Spinal cord (tissue), 10 donors: ENCODE results near the gene ST7. TPM values are rescaled to one million over a fixed set of nuclear protein-coding genes. Genes with fewer than 3 reads are reported as not detected.
A peak's percentile ranks its signal among the peaks of the same experiment; 100 is the strongest.
"Not testable (repeated sequence)": the region's sequence is repeated elsewhere in the genome, so short reads cannot be mapped to it uniquely, and the experiment has no call there.

Source experiments
- DNase-seq, 6 donors: peaks; one replicate each; pipeline versions ENCODE4 v3.0.0 to v3.0.0-alpha.2; 2013 to 2015; ENCODE audit warnings: low spot score in 6 of 6, low read depth in 4 of 6
- H3K27ac ChIP-seq: one replicate; pipeline ENCODE4 v1.5.1; 2013; ENCODE audit warnings: low read depth, low read length, control low read depth
- H3K27me3 ChIP-seq: one replicate; pipeline ENCODE4 v1.6.1; 2013; ENCODE audit warnings: low read length; ENCODE audit not compliant: control insufficient read depth, insufficient read depth
- H3K36me3 ChIP-seq: one replicate; pipeline ENCODE4 v1.6.1; 2013; ENCODE audit warnings: low read length; ENCODE audit not compliant: control insufficient read depth, insufficient read depth
- H3K4me1 ChIP-seq: one replicate; pipeline ENCODE4 v1.6.1; 2013; ENCODE audit warnings: low read length; ENCODE audit not compliant: control insufficient read depth, insufficient read depth
- H3K4me3 ChIP-seq: one replicate; pipeline ENCODE4 v1.5.1; 2013; ENCODE audit warnings: low read depth, low read length, control low read depth
- H3K9me3 ChIP-seq: one replicate; pipeline ENCODE4 v1.6.1; 2013; ENCODE audit warnings: low read length; ENCODE audit not compliant: control insufficient read depth, insufficient read depth
- WGBS: methylation state at CpG from one replicate; pipeline ENCODE4 v1.1.5; 2013; ENCODE audit warnings: missing lambda C conversion rate; ENCODE audit not compliant: insufficient coverage; 5-methylcytosine and 5-hydroxymethylcytosine counted together
- polyA plus RNA-seq, 2 donors: library from polyadenylated mRNA; unstranded; fragments of 120-200 nt; gene quantifications; one replicate each; pipeline ENCODE4 v1.2.1, GENCODE V29; 2013; ENCODE audit not compliant: insufficient read length in 2 of 2
- total RNA-seq, 2 donors: library from RNA; depleted of rRNA in 1 of 2; stranded (reverse); fragments of 120-200 nt in 1 of 2; fragments of >200 nt in 1 of 2; gene quantifications; one replicate each; pipeline versions ENCODE4 v1.2.3 to v1.2.4, GENCODE V29; 2013 to 2014
- donor health status: healthy.

The ST7 gene
- total and polyA plus RNA-seq, 4 donors = 27.0 to 35.7 (median 31.8) TPM

GRCh38 chr7:116971153-116971552 is 17.9 kb downstream of the ST7 start:
- not testable (repeated sequence) for H3K4me3 ChIP-seq, H3K27ac ChIP-seq, H3K27me3 ChIP-seq, H3K4me1 ChIP-seq, H3K36me3 ChIP-seq, H3K9me3 ChIP-seq, DNase-seq

GRCh38 chr7:116971869-116972268 is 18.6 kb downstream of the ST7 start:
- no peak for DNase-seq
- Histone ChIP-seq H3K4me1 (no peaks in the 10 kb centered on the region), H3K27me3 (no peaks in the 10 kb centered on the region), H3K36me3 (no peaks in the 10 kb centered on the region), H3K27ac (no peak overlapping the region), H3K9me3 (no peaks in the 10 kb centered on the region), H3K4me3 (no peak overlapping the region)
- WGBS = 79% methylated on average over 4 of the region's 4 CpGs

GRCh38 chr7:116975024-116975423 is 21.7 kb downstream of the ST7 start:
- H3K9me3 ChIP-seq, H3K27me3 ChIP-seq, H3K27ac ChIP-seq, H3K4me1 ChIP-seq, H3K36me3 ChIP-seq, DNase-seq, H3K4me3 ChIP-seq: not testable (repeated sequence)
- WGBS = 100% methylated on average over 1 of the region's 3 CpGs

- no peak for DNase-seq
- no CpG with 5 or more reads among the region's 1 CpG for WGBS
- no peaks in the 10 kb centered on the region for H3K36me3 ChIP-seq
- no peaks in the 10 kb centered on the region for H3K27me3 ChIP-seq
- no peak overlapping the region for H3K4me3 ChIP-seq
- H3K27ac ChIP-seq = no peak overlapping the region
- H3K4me1 ChIP-seq = no peaks in the 10 kb centered on the region
- H3K9me3 ChIP-seq = no peaks in the 10 kb centered on the region
Observed at GRCh38 chr7:116977172-116977571, 23.9 kb downstream of the ST7 start.

- Histone ChIP-seq H3K36me3 (no peaks in the 10 kb centered on the region), H3K27me3 (no peaks in the 10 kb centered on the region), H3K4me3 (no peak overlapping the region), H3K9me3 (no peaks in the 10 kb centered on the region), H3K27ac (no peak overlapping the region), H3K4me1 (no peaks in the 10 kb centered on the region)
- DNase-seq = no peak
- no CpG with 5 or more reads among the region's 1 CpG for WGBS
Observed at GRCh38 chr7:116978006-116978405, 24.7 kb downstream of the ST7 start.

- H3K4me3 ChIP-seq = no peak overlapping the region
Observed at GRCh38 chr7:116979430-116979829, 26.1 kb downstream of the ST7 start.

GRCh38 chr7:116980354-116980753 is 27.1 kb downstream of the ST7 start:
- H3K9me3 ChIP-seq = no peaks in the 10 kb centered on the region
- 94% methylated on average over 4 of the region's 4 CpGs for WGBS
- H3K27me3 ChIP-seq = no peaks in the 10 kb centered on the region
- no peak overlapping the region for H3K4me3 ChIP-seq
- H3K36me3 ChIP-seq = no peaks in the 10 kb centered on the region
- no peak overlapping the region for H3K27ac ChIP-seq
- no peak for DNase-seq
- H3K4me1 ChIP-seq = no peaks in the 10 kb centered on the region

More at GRCh38 chr7:116979430-116979829, 26.1 kb downstream of the ST7 start:
- no peaks in the 10 kb centered on the region for H3K9me3 ChIP-seq
- H3K36me3 ChIP-seq = no peaks in the 10 kb centered on the region
- no peak for DNase-seq
- 88% methylated on average over 1 of the region's 3 CpGs for WGBS
- no peak overlapping the region for H3K27ac ChIP-seq
- no peaks in the 10 kb centered on the region for H3K27me3 ChIP-seq
- H3K4me1 ChIP-seq = no peaks in the 10 kb centered on the region

- H3K36me3 ChIP-seq = no peaks in the 10 kb centered on the region
- H3K27ac ChIP-seq = no peak overlapping the region
- H3K4me3 ChIP-seq = no peak overlapping the region
- no peaks in the 10 kb centered on the region for H3K27me3 ChIP-seq
- no peak for DNase-seq
- 100% methylated on average over 1 of the region's 2 CpGs for WGBS
- H3K4me1 ChIP-seq = no peaks in the 10 kb centered on the region
- H3K9me3 ChIP-seq = no peaks in the 10 kb centered on the region
Observed at GRCh38 chr7:116981939-116982338, 28.6 kb downstream of the ST7 start.

- Histone ChIP-seq H3K36me3 (no peaks in the 10 kb centered on the region), H3K9me3 (no peaks in the 10 kb centered on the region), H3K27ac (no peak overlapping the region), H3K4me1 (no peaks in the 10 kb centered on the region), H3K27me3 (no peaks in the 10 kb centered on the region), H3K4me3 (no peak overlapping the region)
- WGBS = no CpG with 5 or more reads among the region's 2 CpGs
- no peak for DNase-seq
Observed at GRCh38 chr7:116984511-116984910, 31.2 kb downstream of the ST7 start.

GRCh38 chr7:116984917-116985316 is 31.6 kb downstream of the ST7 start:
- H3K4me1 ChIP-seq = no peaks in the 10 kb centered on the region

More at GRCh38 chr7:116984917-116985316, 31.6 kb downstream of the ST7 start:
- peak in 3 of 6 donors; percentile 20 to 78 (median 65) for DNase-seq
- no peak overlapping the region for H3K27ac ChIP-seq
- H3K9me3 ChIP-seq = no peaks in the 10 kb centered on the region
- no peak overlapping the region for H3K4me3 ChIP-seq
- no peaks in the 10 kb centered on the region for H3K27me3 ChIP-seq
- no peaks in the 10 kb centered on the region for H3K36me3 ChIP-seq
- no CpG with 5 or more reads among the region's 2 CpGs for WGBS
